ENCODE data around the gene PTGER3.

GRCh38 chr1:71037829-71038620 is 9.6 kb downstream of the PTGER3 start:
- TF ChIP-seq CTCF (IDR thresholded peaks at IDR 0.05) = no peak
- no peak for TF ChIP-seq POLR2A (IDR thresholded peaks at IDR 0.05)
